Breast epithelium (tissue), 4 donors: Measurements from ENCODE around the gene SPATC1L. TPM values are rescaled to one million over a fixed set of nuclear protein-coding genes. Genes with fewer than 3 reads are reported as not detected.
A peak's percentile ranks its signal among the peaks of the same experiment; 100 is the strongest.

Source experiments
- DNase-seq, 2 donors: peaks; one replicate each; pipeline ENCODE4 v3.0.0-alpha.2; 2019; ENCODE audit warnings: low spot score in 2 of 2
- H3K27ac ChIP-seq, 2 donors: fragments of 200-600 bp; sonication (generic) in 1 of 2; one replicate each; pipeline ENCODE4 v1.5.1; 2016 to 2019; ENCODE audit warnings: mild to moderate bottlenecking in 1 of 2
- H3K27me3 ChIP-seq, 2 donors: fragments of 200-600 bp; sonication (generic) in 1 of 2; one replicate each; pipeline versions ENCODE4 v1.5.1 to v1.6.0; 2017 to 2019; ENCODE audit warnings: control low read depth in 1 of 2, mild to moderate bottlenecking in 1 of 2
- H3K36me3 ChIP-seq: fragments of 200-600 bp; one replicate; pipeline ENCODE4 v1.5.1; 2019
- H3K4me1 ChIP-seq, 2 donors: fragments of 200-600 bp; sonication (generic); one replicate each; pipeline ENCODE4 v1.5.1; 2016 to 2019; ENCODE audit warnings: control low read depth in 1 of 2
- H3K4me3 ChIP-seq, 3 donors: fragments of 200-600 bp; sonication (generic); 1 replicate in 2 of 3; 2 replicates in 1 of 3; pipeline ENCODE4 v1.5.1; 2016 to 2019; ENCODE audit warnings: mild to moderate bottlenecking in 3 of 3, moderate library complexity in 2 of 3
- H3K9me3 ChIP-seq, 2 donors: fragments of 200-600 bp; sonication (generic) in 1 of 2; one replicate each; pipeline ENCODE4 v1.5.1; 2016 to 2019; ENCODE audit warnings: control low read depth in 1 of 2
- CTCF ChIP-seq, 3 donors: fragments of 450-650 bp; IDR thresholded peaks; one replicate each; pipeline ENCODE4 v1.5.1; 2016 to 2017; ENCODE audit warnings: antibody characterized with exemption in 3 of 3, mild to moderate bottlenecking in 3 of 3, moderate library complexity in 3 of 3
- POLR2A ChIP-seq: fragments of 450-650 bp; IDR thresholded peaks from one replicate; pipeline ENCODE4 v1.6.1; 2016; ENCODE audit warnings: antibody characterized with exemption, mild to moderate bottlenecking, moderate library complexity
- POLR2AphosphoS5 ChIP-seq, 3 donors: sonication (generic); formaldehyde crosslinking; IDR thresholded peaks; one replicate each; pipeline ENCODE4 v1.6.1; 2017; ENCODE audit warnings: antibody characterized with exemption in 3 of 3
- intact Hi-C: fragments of 100-400 bp; cut with DNase I; formaldehyde crosslinking; loops from one replicate; pipeline ENCODE4 v1.15.1; 2023; ENCODE audit warnings: low total_unique reads
- total RNA-seq, 3 donors: library from RNA; depleted of rRNA; stranded (reverse); fragments of >200 nt; gene quantifications; one replicate each; pipeline ENCODE4 v1.1.0, GENCODE V29; 2016

Gene SPATC1L
- total RNA-seq, 3 donors from 2014 or later, result 1.6 to 7.0 (median 6.2) TPM

GRCh38 chr21:46188226-46189212 is 4.3 kb upstream of the SPATC1L start:
- Histone ChIP-seq H3K4me1 (peaks cover 13 to 17% of the 10 kb centered on the region in 2 donors), H3K4me3 (no peak overlapping the region), H3K36me3 (no peaks in the 10 kb centered on the region), H3K9me3 (no peaks in the 10 kb centered on the region), H3K27me3 (no peaks in the 10 kb centered on the region), H3K27ac (peak overlapping the region; percentile 87 to 92)
- peak; percentile 74 to 88 for DNase-seq
- intact Hi-C loops, result no loop called here
- TF ChIP-seq POLR2AphosphoS5 (IDR thresholded peaks at IDR 0.05), result peak; percentile 42 to 62 (median 60)
- TF ChIP-seq CTCF (IDR thresholded peaks at IDR 0.05), result no peak

GRCh38 chr21:46187814-46188213 is 3.6 kb upstream of the SPATC1L start:
- DNase-seq, result peak in 1 of 2 donors; percentile 17
- peak overlapping the region; percentile 87 to 92 for H3K27ac ChIP-seq
- intact Hi-C loops, result no loop called here
- H3K4me3 ChIP-seq, result no peak overlapping the region
- H3K36me3 ChIP-seq, result no peaks in the 10 kb centered on the region
- no peaks in the 10 kb centered on the region for H3K27me3 ChIP-seq
- H3K9me3 ChIP-seq, result no peaks in the 10 kb centered on the region
- TF ChIP-seq CTCF (IDR thresholded peaks at IDR 0.05) (no peak), POLR2AphosphoS5 (IDR thresholded peaks at IDR 0.05) (no peak), POLR2A (no peak)
- H3K4me1 ChIP-seq, result peaks cover 13 to 17% of the 10 kb centered on the region in 2 donors

- Histone ChIP-seq H3K4me3 (no peak overlapping the region), H3K9me3 (no peaks in the 10 kb centered on the region), H3K4me1 (peaks cover 13 to 17% of the 10 kb centered on the region in 2 donors), H3K27me3 (no peaks in the 10 kb centered on the region), H3K27ac (peak overlapping the region; percentile 87 to 92), H3K36me3 (no peaks in the 10 kb centered on the region)
- TF ChIP-seq POLR2AphosphoS5 (IDR thresholded peaks at IDR 0.05) (no peak), CTCF (IDR thresholded peaks at IDR 0.05) (no peak), POLR2A (no peak)
- DNase-seq, result peak in 1 of 2 donors; percentile 15
- intact Hi-C loops, result no loop called here
Measured at GRCh38 chr21:46187261-46187660, 3.0 kb upstream of the SPATC1L start.

GRCh38 chr21:46185716-46186115 is 1.5 kb upstream of the SPATC1L start:
- Histone ChIP-seq H3K9me3 (no peaks in the 10 kb centered on the region), H3K27ac (peak overlapping the region in 1 of 2 donors; percentile 83), H3K27me3 (no peaks in the 10 kb centered on the region), H3K4me1 (peaks cover 13 to 17% of the 10 kb centered on the region in 2 donors), H3K36me3 (no peaks in the 10 kb centered on the region), H3K4me3 (peak overlapping the region in 1 of 3 donors; percentile 75)
- peak in 1 of 2 donors; percentile 11 for DNase-seq
- intact Hi-C loops, result no loop called here
- TF ChIP-seq POLR2A (no peak), POLR2AphosphoS5 (IDR thresholded peaks at IDR 0.05) (no peak), CTCF (IDR thresholded peaks at IDR 0.05) (no peak)
